GM19328 (cell line): ENCODE data around the gene SYTL3.
A peak's percentile ranks its signal among the peaks of the same experiment; 100 is the strongest.
"Not testable (repeated sequence)": the region's sequence is repeated elsewhere in the genome, so short reads cannot be mapped to it uniquely, and the experiment has no call there.

Experiments
- ATAC-seq: cut with Tn5 transposase; IDR thresholded peaks from one replicate; pipeline ENCODE4 v1.9.1; 2021; ENCODE audit warnings: mild to moderate bottlenecking, moderate library complexity; ENCODE audit not compliant: unreplicated experiment

Gene SYTL3

GRCh38 chr6:158649289-158650143 lies at the start of gene SYTL3:
Gene SYTL3, plus strand, starts transcription at chr6:158650054. Its CDS starts 13,215 bp downstream, at chr6:158663269.
- ATAC-seq, result peak; percentile 49

GRCh38 chr6:158603261-158604047 lies 46.4 kb upstream of the SYTL3 start:
- ATAC-seq, result no peak

GRCh38 chr6:158604048-158604406 lies 45.8 kb upstream of the SYTL3 start:
- no peak for ATAC-seq

- ATAC-seq, result no peak
Measured at GRCh38 chr6:158605266-158605878, 44.5 kb upstream of the SYTL3 start.

- not testable (repeated sequence) for ATAC-seq
Measured at GRCh38 chr6:158606011-158606410, 43.8 kb upstream of the SYTL3 start.

- no peak for ATAC-seq
Measured at GRCh38 chr6:158606935-158607334, 42.9 kb upstream of the SYTL3 start.

- no peak for ATAC-seq
Measured at GRCh38 chr6:158607411-158608170, 42.3 kb upstream of the SYTL3 start.

GRCh38 chr6:158608221-158608620 lies 41.6 kb upstream of the SYTL3 start:
- no peak for ATAC-seq

GRCh38 chr6:158609455-158610155 lies 40.2 kb upstream of the SYTL3 start:
- no peak for ATAC-seq

- ATAC-seq, result no peak
Measured at GRCh38 chr6:158610319-158610968, 39.4 kb upstream of the SYTL3 start.

GRCh38 chr6:158611039-158611438 lies 38.8 kb upstream of the SYTL3 start:
- no peak for ATAC-seq

- ATAC-seq, result no peak
Measured at GRCh38 chr6:158611541-158612370, 38.1 kb upstream of the SYTL3 start.

- ATAC-seq, result not testable (repeated sequence)
Measured at GRCh38 chr6:158614606-158615005, 35.2 kb upstream of the SYTL3 start.

- not testable (repeated sequence) for ATAC-seq
Measured at GRCh38 chr6:158618289-158618688, 31.6 kb upstream of the SYTL3 start.

- no peak for ATAC-seq
Measured at GRCh38 chr6:158619922-158620801, 29.7 kb upstream of the SYTL3 start.

GRCh38 chr6:158620963-158621693 lies 28.7 kb upstream of the SYTL3 start:
- no peak for ATAC-seq
